ENCODE data around the gene ASTN1.

Gene ASTN1

GRCh38 chr1:176993587-176993986 lies 170.9 kb downstream of the ASTN1 start:
- DNase-seq (ENCODE audit: low read depth) = no peak

GRCh38 chr1:176989754-176990153 lies 174.8 kb downstream of the ASTN1 start:
- DNase-seq (ENCODE audit: low read depth) = no peak

GRCh38 chr1:176989023-176989422 lies 175.5 kb downstream of the ASTN1 start:
- DNase-seq (ENCODE audit: low read depth) = peak; percentile 3

- DNase-seq (ENCODE audit: low read depth) = no peak
These were observed 177.5 kb downstream of the ASTN1 start for GRCh38 chr1:176987016-176987415.

- DNase-seq (ENCODE audit: low read depth) = no peak
These were observed 180.8 kb downstream of the ASTN1 start for GRCh38 chr1:176983731-176984130.

GRCh38 chr1:176976771-176977170 lies 187.7 kb downstream of the ASTN1 start:
- no peak for DNase-seq (ENCODE audit: low read depth)

GRCh38 chr1:176976225-176976624 lies 188.3 kb downstream of the ASTN1 start:
- DNase-seq (ENCODE audit: low read depth) = no peak

- no peak for DNase-seq (ENCODE audit: low read depth)
These were observed 199.8 kb downstream of the ASTN1 start for GRCh38 chr1:176964687-176965086.

- no peak for DNase-seq (ENCODE audit: low read depth)
These were observed 201.3 kb downstream of the ASTN1 start for GRCh38 chr1:176963181-176963580.

- no peak for DNase-seq (ENCODE audit: low read depth)
These were observed 202.8 kb downstream of the ASTN1 start for GRCh38 chr1:176961678-176962077.

- DNase-seq (ENCODE audit: low read depth) = no peak
These were observed 205.2 kb downstream of the ASTN1 start for GRCh38 chr1:176959191-176959820.

GRCh38 chr1:176957603-176958002 lies 206.9 kb downstream of the ASTN1 start:
- DNase-seq (ENCODE audit: low read depth) = no peak

GRCh38 chr1:176954242-176954641 lies 210.3 kb downstream of the ASTN1 start:
- DNase-seq (ENCODE audit: low read depth) = no peak

- no peak for DNase-seq (ENCODE audit: low read depth)
These were observed 213.7 kb downstream of the ASTN1 start for GRCh38 chr1:176950736-176951324.

GRCh38 chr1:176949033-176949662 lies 215.4 kb downstream of the ASTN1 start:
- DNase-seq (ENCODE audit: low read depth) = no peak

- DNase-seq (ENCODE audit: low read depth) = no peak
These were observed 219.9 kb downstream of the ASTN1 start for GRCh38 chr1:176944606-176945005.

GRCh38 chr1:176943783-176944182 lies 220.7 kb downstream of the ASTN1 start:
- DNase-seq (ENCODE audit: low read depth) = no peak

- no peak for DNase-seq (ENCODE audit: low read depth)
These were observed 222.2 kb downstream of the ASTN1 start for GRCh38 chr1:176942346-176942745.

- no peak for DNase-seq (ENCODE audit: low read depth)
These were observed 224.5 kb downstream of the ASTN1 start for GRCh38 chr1:176939993-176940392.

GRCh38 chr1:176938375-176938774 lies 226.1 kb downstream of the ASTN1 start:
- no peak for DNase-seq (ENCODE audit: low read depth)

GRCh38 chr1:176934370-176934769 lies 230.1 kb downstream of the ASTN1 start:
- no peak for DNase-seq (ENCODE audit: low read depth)

- no peak for DNase-seq (ENCODE audit: low read depth)
These were observed 232.1 kb downstream of the ASTN1 start for GRCh38 chr1:176932114-176933104.

All from amniotic epithelial cell (primary cell).